Activated naive CD8-positive, alpha-beta T cell treated with anti-CD3 and anti-CD28 coated beads, Interleukin-2, amount 50 U/mL, for 24 hours (primary cell): ENCODE measurements around the gene GLIPR2.

Experiments used
- ATAC-seq: fragments of 150-1000 bp; cut with Tn5 transposase; one replicate; pipeline ENCODE4 v1.10.0; 2021
- DNase-seq: peaks from one replicate; pipeline ENCODE4 v3.0.0; 2021
- H3K27ac Mint-ChIP-seq: one replicate; pipeline ENCODE4 v1.8.0; 2021; ENCODE audit warnings: mild to moderate bottlenecking, mixed read lengths
- H3K27me3 Mint-ChIP-seq: one replicate; pipeline ENCODE4 v1.8.0; 2021; ENCODE audit warnings: mixed read lengths
- H3K36me3 Mint-ChIP-seq: one replicate; pipeline ENCODE4 v1.8.0; 2021; ENCODE audit warnings: low read depth, mixed read lengths
- H3K4me1 Mint-ChIP-seq: one replicate; pipeline ENCODE4 v1.8.0; 2021; ENCODE audit warnings: mixed read lengths
- H3K4me3 Mint-ChIP-seq: one replicate; pipeline ENCODE4 v1.8.0; 2021; ENCODE audit warnings: mild to moderate bottlenecking, moderate library complexity, mixed read lengths
- H3K9me3 Mint-ChIP-seq: one replicate; pipeline ENCODE4 v1.8.0; 2021; ENCODE audit warnings: mixed read lengths

GLIPR2 gene

GRCh38 chr9:36132086-36132485 is 4.4 kb upstream of the GLIPR2 start:
- H3K27me3 Mint-ChIP-seq, result peaks cover 3% of the 10 kb centered on the region
- H3K36me3 Mint-ChIP-seq, result no peaks in the 10 kb centered on the region
- H3K9me3 Mint-ChIP-seq, result no peaks in the 10 kb centered on the region
- no peak overlapping the region for H3K4me3 Mint-ChIP-seq
- DNase-seq (no peak), ATAC-seq (no peak)
- H3K27ac Mint-ChIP-seq, result no peak overlapping the region
- H3K4me1 Mint-ChIP-seq, result peaks cover 21% of the 10 kb centered on the region

- no peak overlapping the region for H3K27ac Mint-ChIP-seq
- H3K27me3 Mint-ChIP-seq, result peaks cover 6% of the 10 kb centered on the region
- no peaks in the 10 kb centered on the region for H3K36me3 Mint-ChIP-seq
- ATAC-seq (no peak), DNase-seq (no peak)
- H3K4me3 Mint-ChIP-seq, result peak overlapping the region; percentile 51
- H3K4me1 Mint-ChIP-seq, result peaks cover 35% of the 10 kb centered on the region
- no peaks in the 10 kb centered on the region for H3K9me3 Mint-ChIP-seq
These were observed 1.6 kb upstream of the GLIPR2 start for GRCh38 chr9:36134761-36135505.

- H3K27ac Mint-ChIP-seq, result no peak overlapping the region
- H3K4me1 Mint-ChIP-seq, result peaks cover 43% of the 10 kb centered on the region
- peaks cover 6% of the 10 kb centered on the region for H3K27me3 Mint-ChIP-seq
- H3K36me3 Mint-ChIP-seq, result no peaks in the 10 kb centered on the region
- peak overlapping the region; percentile 51 for H3K4me3 Mint-ChIP-seq
- no peak for DNase-seq
- no peak for ATAC-seq
- no peaks in the 10 kb centered on the region for H3K9me3 Mint-ChIP-seq
These were observed 727 bp upstream of the GLIPR2 start for GRCh38 chr9:36135741-36136271.

GRCh38 chr9:36136894-36137391 is 410 bp downstream of the GLIPR2 start:
- ATAC-seq (peak; percentile 17), DNase-seq (no peak)
- peaks cover 55% of the 10 kb centered on the region for H3K4me1 Mint-ChIP-seq
- H3K27me3 Mint-ChIP-seq, result peaks cover 6% of the 10 kb centered on the region
- H3K27ac Mint-ChIP-seq, result peak overlapping the region; percentile 23
- no peaks in the 10 kb centered on the region for H3K9me3 Mint-ChIP-seq
- no peaks in the 10 kb centered on the region for H3K36me3 Mint-ChIP-seq
- H3K4me3 Mint-ChIP-seq, result peak overlapping the region; percentile 86

- H3K4me3 Mint-ChIP-seq, result peak overlapping the region; percentile 86
- H3K27me3 Mint-ChIP-seq, result peaks cover 6% of the 10 kb centered on the region
- ATAC-seq, result no peak
- H3K4me1 Mint-ChIP-seq, result peaks cover 60% of the 10 kb centered on the region
- H3K36me3 Mint-ChIP-seq, result no peaks in the 10 kb centered on the region
- DNase-seq, result no peak
- no peaks in the 10 kb centered on the region for H3K9me3 Mint-ChIP-seq
- peak overlapping the region; percentile 23 for H3K27ac Mint-ChIP-seq
These were observed 965 bp downstream of the GLIPR2 start for GRCh38 chr9:36137392-36138004.

- no peak overlapping the region for H3K27ac Mint-ChIP-seq
- H3K4me3 Mint-ChIP-seq, result peak overlapping the region; percentile 86
- H3K9me3 Mint-ChIP-seq, result no peaks in the 10 kb centered on the region
- H3K36me3 Mint-ChIP-seq, result no peaks in the 10 kb centered on the region
- DNase-seq (no peak), ATAC-seq (no peak)
- peaks cover 70% of the 10 kb centered on the region for H3K4me1 Mint-ChIP-seq
- peaks cover 6% of the 10 kb centered on the region for H3K27me3 Mint-ChIP-seq
These were observed 2.0 kb downstream of the GLIPR2 start for GRCh38 chr9:36138496-36138895.

- DNase-seq (no peak), ATAC-seq (no peak)
- no peak overlapping the region for H3K4me3 Mint-ChIP-seq
- H3K27me3 Mint-ChIP-seq, result peaks cover 6% of the 10 kb centered on the region
- no peaks in the 10 kb centered on the region for H3K9me3 Mint-ChIP-seq
- no peak overlapping the region for H3K27ac Mint-ChIP-seq
- H3K4me1 Mint-ChIP-seq, result peaks cover 74% of the 10 kb centered on the region
- no peaks in the 10 kb centered on the region for H3K36me3 Mint-ChIP-seq
These were observed 2.4 kb downstream of the GLIPR2 start for GRCh38 chr9:36138901-36139300.

GRCh38 chr9:36140086-36141084 is 3.9 kb downstream of the GLIPR2 start:
- peaks cover 89% of the 10 kb centered on the region for H3K4me1 Mint-ChIP-seq
- ATAC-seq, result peak; percentile 34
- no peak for DNase-seq
- H3K4me3 Mint-ChIP-seq, result no peak overlapping the region
- H3K27me3 Mint-ChIP-seq, result peaks cover 6% of the 10 kb centered on the region
- peaks cover 3% of the 10 kb centered on the region for H3K36me3 Mint-ChIP-seq
- peaks cover 2% of the 10 kb centered on the region for H3K9me3 Mint-ChIP-seq
- H3K27ac Mint-ChIP-seq, result peak overlapping the region; percentile 67

GRCh38 chr9:36141288-36141687 is 4.8 kb downstream of the GLIPR2 start:
- no peak for DNase-seq
- peaks cover 10% of the 10 kb centered on the region for H3K36me3 Mint-ChIP-seq
- no peak overlapping the region for H3K4me3 Mint-ChIP-seq

GRCh38 chr9:36141761-36142160 is 5.2 kb downstream of the GLIPR2 start:
- Mint-ChIP-seq H3K36me3 (peaks cover 11% of the 10 kb centered on the region), H3K27me3 (peaks cover 3% of the 10 kb centered on the region), H3K4me1 (peaks cover 93% of the 10 kb centered on the region), H3K27ac (peak overlapping the region; percentile 14), H3K9me3 (peaks cover 11% of the 10 kb centered on the region), H3K4me3 (no peak overlapping the region)
- ATAC-seq (no peak), DNase-seq (no peak)

More at GRCh38 chr9:36141288-36141687, 4.8 kb downstream of the GLIPR2 start:
- Mint-ChIP-seq H3K27me3 (peaks cover 3% of the 10 kb centered on the region), H3K27ac (no peak overlapping the region), H3K4me1 (peaks cover 91% of the 10 kb centered on the region), H3K9me3 (peaks cover 9% of the 10 kb centered on the region)
- no peak for ATAC-seq

- Mint-ChIP-seq H3K9me3 (peaks cover 11% of the 10 kb centered on the region), H3K36me3 (peaks cover 17% of the 10 kb centered on the region), H3K27ac (peak overlapping the region; percentile 79), H3K27me3 (peaks cover 3% of the 10 kb centered on the region), H3K4me3 (peak overlapping the region; percentile 73), H3K4me1 (peaks cover 94% of the 10 kb centered on the region)
- no peak for DNase-seq
- no peak for ATAC-seq
These were observed 6.1 kb downstream of the GLIPR2 start for GRCh38 chr9:36142510-36143244.

- no peak for ATAC-seq
- peaks cover 3% of the 10 kb centered on the region for H3K27me3 Mint-ChIP-seq
- H3K9me3 Mint-ChIP-seq, result peaks cover 11% of the 10 kb centered on the region
- peak overlapping the region; percentile 79 for H3K27ac Mint-ChIP-seq
- peaks cover 94% of the 10 kb centered on the region for H3K4me1 Mint-ChIP-seq
- DNase-seq, result no peak
- peak overlapping the region; percentile 73 for H3K4me3 Mint-ChIP-seq
- peaks cover 18% of the 10 kb centered on the region for H3K36me3 Mint-ChIP-seq
These were observed 6.7 kb downstream of the GLIPR2 start for GRCh38 chr9:36143245-36143641.

GRCh38 chr9:36144309-36145232 is 8.0 kb downstream of the GLIPR2 start:
- peaks cover 93% of the 10 kb centered on the region for H3K4me1 Mint-ChIP-seq
- peak overlapping the region; percentile 73 for H3K4me3 Mint-ChIP-seq
- peak overlapping the region; percentile 86 for H3K27ac Mint-ChIP-seq
- no peak for ATAC-seq
- H3K9me3 Mint-ChIP-seq, result peaks cover 11% of the 10 kb centered on the region
- H3K27me3 Mint-ChIP-seq, result no peaks in the 10 kb centered on the region
- H3K36me3 Mint-ChIP-seq, result peaks cover 18% of the 10 kb centered on the region
- DNase-seq, result no peak
